Measurements from ENCODE around the gene C5orf24.

Gene C5orf24

DNA sequence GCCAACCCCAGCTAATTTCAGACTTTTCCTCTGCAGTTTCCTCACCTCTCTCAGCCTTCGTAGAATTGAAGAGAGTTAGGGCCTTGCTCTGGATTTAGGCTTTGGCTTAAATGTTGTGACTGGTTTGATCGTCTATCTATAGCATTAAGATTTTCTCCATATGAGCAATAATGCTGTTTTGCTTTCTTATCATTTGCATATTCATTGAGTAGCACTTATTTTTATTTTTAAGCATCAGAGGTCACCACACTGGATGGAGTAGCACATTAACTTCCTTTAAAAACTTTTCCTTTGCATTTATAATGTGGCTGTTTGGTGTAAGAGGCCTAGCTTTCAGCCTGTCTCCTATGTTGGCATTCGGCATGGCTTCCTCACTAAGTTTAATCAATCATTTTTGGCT lies 46.5 kb downstream of the C5orf24 start (continued):
- TF ChIP-seq, protein P1, sequence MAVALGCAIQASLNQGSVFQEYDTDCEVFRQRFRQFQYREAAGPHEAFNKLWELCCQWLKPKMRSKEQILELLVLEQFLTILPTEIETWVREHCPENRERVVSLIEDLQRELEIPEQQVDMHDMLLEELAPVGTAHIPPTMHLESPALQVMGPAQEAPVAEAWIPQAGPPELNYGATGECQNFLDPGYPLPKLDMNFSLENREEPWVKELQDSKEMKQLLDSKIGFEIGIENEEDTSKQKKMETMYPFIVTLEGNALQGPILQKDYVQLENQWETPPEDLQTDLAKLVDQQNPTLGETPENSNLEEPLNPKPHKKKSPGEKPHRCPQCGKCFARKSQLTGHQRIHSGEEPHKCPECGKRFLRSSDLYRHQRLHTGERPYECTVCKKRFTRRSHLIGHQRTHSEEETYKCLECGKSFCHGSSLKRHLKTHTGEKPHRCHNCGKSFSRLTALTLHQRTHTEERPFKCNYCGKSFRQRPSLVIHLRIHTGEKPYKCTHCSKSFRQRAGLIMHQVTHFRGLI (tag by site-specific recombination; IDR thresholded peaks at IDR 0.05) = no peak

DNA sequence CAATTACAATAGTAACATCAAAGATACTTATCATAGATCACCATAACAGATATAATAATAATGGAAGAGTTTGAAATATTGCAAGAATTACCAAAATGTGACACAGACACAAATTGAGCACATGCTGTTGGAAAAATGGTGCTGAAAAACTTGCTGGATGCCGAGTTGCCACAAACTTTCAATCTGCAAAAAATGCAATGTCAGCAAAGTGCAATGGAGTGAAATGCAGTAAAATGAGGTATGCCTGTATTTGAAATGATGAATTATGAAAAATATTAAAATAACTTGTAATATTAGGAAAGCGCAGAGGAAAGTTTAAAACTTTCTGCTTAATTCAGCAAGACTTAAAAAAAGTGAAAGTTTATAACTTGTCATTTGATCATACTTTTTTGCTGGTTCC lies 47.2 kb downstream of the C5orf24 start:
- Histone ChIP-seq H3K27ac (ENCODE audit: extremely low read depth, low read depth, low read length) (no peak overlapping the region), H3K36me3 (ENCODE audit: control insufficient read depth in 2 of 2, insufficient read depth in 1 of 2, low read length in 2 of 2) (peaks cover 22 to 34% of the 10 kb centered on the region in 2 experiments; a peak in 2 of 3 replicates), H3K4me1 (ENCODE audit: control insufficient read depth, insufficient read depth, low read length) (no peaks in the 10 kb centered on the region), H3K9me3 (ENCODE audit: control insufficient read depth, insufficient read depth, low read depth, low read length) (no peaks in the 10 kb centered on the region), H3K4me3 (ENCODE audit: low read depth, low read length) (no peak overlapping the region)
- CTCF ChIA-PET = no interaction called here
- POLR2A ChIA-PET = no interaction called here
- TF ChIP-seq ZNF677 (tag by site-specific recombination; IDR thresholded peaks at IDR 0.05) (no peak), PRDM1 (tag by site-specific recombination; IDR thresholded peaks at IDR 0.05) (peak; percentile 84)

DNA sequence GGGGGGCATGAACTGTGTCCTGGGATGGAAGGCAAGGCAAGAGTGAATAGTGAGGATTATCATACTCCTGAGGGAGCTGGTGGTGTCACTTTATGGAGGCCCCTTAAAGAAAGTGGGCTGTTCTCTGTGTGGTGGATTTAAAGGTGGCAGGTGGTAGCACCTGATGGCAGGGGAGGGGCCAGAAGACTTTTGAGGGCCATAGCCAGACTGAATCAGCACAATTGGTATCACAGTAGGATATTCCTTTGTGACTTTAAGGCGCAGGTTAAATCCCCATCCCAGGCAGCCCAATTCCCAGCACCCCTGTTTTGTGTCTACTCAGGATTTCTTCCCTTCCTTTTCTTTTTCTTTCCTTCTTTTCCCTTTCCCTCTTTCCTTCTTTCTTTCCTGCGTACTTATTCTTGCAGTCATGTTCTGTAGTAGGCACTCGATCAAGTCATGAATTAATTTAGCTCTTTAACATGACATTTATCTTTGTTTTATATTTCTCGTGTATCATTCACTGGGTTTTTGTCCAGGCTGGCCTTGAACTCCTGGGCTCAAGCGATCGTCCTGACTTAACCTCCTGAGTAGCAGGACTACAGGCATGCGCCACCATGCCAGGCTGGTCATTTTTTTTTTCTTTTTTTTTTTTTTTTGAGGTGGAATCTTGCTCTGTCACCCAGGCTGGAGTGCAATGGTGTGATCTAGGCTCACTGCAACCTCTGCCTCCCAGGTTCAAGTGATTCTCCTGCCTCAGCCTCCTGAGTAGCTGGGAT lies 48.2 kb downstream of the C5orf24 start:
- TF ChIP-seq ZIC2 (tag by site-specific recombination; IDR thresholded peaks at IDR 0.05) (no peak), ZNF121 (tag by site-specific recombination; IDR thresholded peaks at IDR 0.05) (no peak), ZNF670 (tag by site-specific recombination; IDR thresholded peaks at IDR 0.05; ENCODE audit: low read depth) (no peak), ZNF394 (tag by site-specific recombination; IDR thresholded peaks at IDR 0.05; ENCODE audit: borderline replicate concordance) (no peak), ZNF518A (tag by site-specific recombination; conservative IDR thresholded peaks at IDR 0.05; ENCODE audit: low read depth) (no peak), ZNF366 (tag by site-specific recombination; conservative IDR thresholded peaks at IDR 0.05) (peak; percentile 41; the same call in 1 of the 2 replicates), ZNF529 (tag by site-specific recombination; IDR thresholded peaks at IDR 0.05; ENCODE audit: insufficient replicate concordance) (no peak), ZNF792 (tag by site-specific recombination; IDR thresholded peaks at IDR 0.05) (no peak)
- ChIA-PET POLR2A (no interaction called here), CTCF (interaction anchor here (0.6 to 1.1 kb wide), 2 partner anchors 9 kb away, joined by 4 to 7 read pairs; no protein-coding TSS in a partner anchor)
- Histone ChIP-seq H3K4me1 (ENCODE audit: control insufficient read depth, insufficient read depth, low read length) (no peaks in the 10 kb centered on the region), H3K9me3 (ENCODE audit: control insufficient read depth, insufficient read depth, low read depth, low read length) (no peaks in the 10 kb centered on the region), H3K36me3 (ENCODE audit: control insufficient read depth in 2 of 2, insufficient read depth in 1 of 2, low read length in 2 of 2) (peaks cover 26 to 34% of the 10 kb centered on the region in 2 experiments; a peak in 2 of 3 replicates), H3K27ac (ENCODE audit: extremely low read depth, low read depth, low read length) (no peak overlapping the region), H3K4me3 (ENCODE audit: low read depth, low read length) (no peak overlapping the region)
